Measurements from ENCODE around the gene SUFU.
A peak's percentile ranks its signal among the peaks of the same experiment; 100 is the strongest.

Gene SUFU

DNA sequence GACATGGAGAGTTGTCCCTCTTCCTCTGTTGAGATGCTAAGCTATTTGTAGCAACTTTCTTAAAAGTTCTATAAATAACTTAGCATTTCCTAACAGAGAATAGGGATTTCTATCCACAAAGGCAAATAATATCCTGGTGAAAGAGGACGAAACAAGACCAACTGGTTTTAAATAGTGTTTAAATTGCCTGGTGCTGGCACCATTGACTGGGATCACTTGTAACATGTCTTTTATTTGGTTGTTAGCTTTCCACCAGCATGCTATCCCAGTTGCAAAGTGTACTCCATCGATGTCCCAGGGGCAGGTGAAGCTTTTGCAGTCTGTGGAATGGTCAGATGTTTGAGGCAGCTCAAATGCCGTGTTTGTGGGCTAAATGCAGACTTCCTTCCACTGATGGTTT is 3.7 kb downstream of the SUFU start:
- DNase-seq (ENCODE audit: insufficient read length, low spot score), result no peak
- TF ChIP-seq SPI1 (IDR thresholded peaks at IDR 0.05; ENCODE audit: low read depth, low read length) (no peak), POLR2A (IDR thresholded peaks at IDR 0.05; ENCODE audit: low read depth, low read length) (no peak), POLR2AphosphoS5 (IDR thresholded peaks at IDR 0.05; ENCODE audit: low read depth, low read length) (no peak), PAX5 (IDR thresholded peaks at IDR 0.05; ENCODE audit: insufficient read depth, low read length, severe bottlenecking) (no peak), POU2F2 (IDR thresholded peaks at IDR 0.05; ENCODE audit: low read depth, low read length) (no peak), TAF1 (IDR thresholded peaks at IDR 0.05; ENCODE audit: low read depth, low read length) (no peak)
- no peak for FAIRE-seq

DNA sequence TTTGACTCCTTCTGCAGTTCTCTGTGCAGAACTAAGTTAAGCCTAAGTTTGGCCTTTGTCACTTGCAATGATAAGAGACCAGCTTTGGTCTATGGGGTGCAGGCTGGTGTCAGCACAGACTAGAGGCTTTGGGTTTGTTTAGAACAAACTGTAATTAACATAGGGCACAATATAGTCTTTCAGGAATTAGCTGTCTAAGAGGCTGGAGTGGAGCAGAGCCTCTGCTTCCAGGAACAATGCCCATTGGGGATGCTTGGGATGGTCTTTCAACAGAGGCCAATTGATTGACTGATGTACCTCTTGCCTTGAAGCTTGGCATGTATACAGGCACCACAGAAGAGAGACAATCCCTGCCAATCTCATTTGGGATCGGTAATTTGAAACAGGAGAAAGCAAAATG is 4.7 kb downstream of the SUFU start:
- DNase-seq (ENCODE audit: insufficient read length, low spot score), result no peak
- no peak for TF ChIP-seq POLR2AphosphoS5 (IDR thresholded peaks at IDR 0.05; ENCODE audit: low read depth, low read length)
- no peak for TF ChIP-seq TAF1 (IDR thresholded peaks at IDR 0.05; ENCODE audit: low read depth, low read length)
- TF ChIP-seq POLR2A (IDR thresholded peaks at IDR 0.05; ENCODE audit: low read depth, low read length), result no peak
- TF ChIP-seq POU2F2 (IDR thresholded peaks at IDR 0.05; ENCODE audit: low read depth, low read length), result no peak
- TF ChIP-seq PAX5 (IDR thresholded peaks at IDR 0.05; ENCODE audit: insufficient read depth, low read length, severe bottlenecking), result no peak
- no peak for TF ChIP-seq SPI1 (IDR thresholded peaks at IDR 0.05; ENCODE audit: low read depth, low read length)
- no peak for FAIRE-seq

- no peak for TF ChIP-seq POU2F2 (IDR thresholded peaks at IDR 0.05; ENCODE audit: low read depth, low read length)
- TF ChIP-seq TAF1 (IDR thresholded peaks at IDR 0.05; ENCODE audit: low read depth, low read length), result no peak
- no peak for TF ChIP-seq SPI1 (IDR thresholded peaks at IDR 0.05; ENCODE audit: low read depth, low read length)
- no peak for TF ChIP-seq POLR2AphosphoS5 (IDR thresholded peaks at IDR 0.05; ENCODE audit: low read depth, low read length)
- no peak for TF ChIP-seq PAX5 (IDR thresholded peaks at IDR 0.05; ENCODE audit: insufficient read depth, low read length, severe bottlenecking)
- TF ChIP-seq POLR2A (IDR thresholded peaks at IDR 0.05; ENCODE audit: low read depth, low read length), result no peak
- FAIRE-seq (no peak), DNase-seq (ENCODE audit: insufficient read length, low spot score) (no peak)
Measured at GRCh38 chr10:102509387-102509786, 5.6 kb downstream of the SUFU start.

DNA sequence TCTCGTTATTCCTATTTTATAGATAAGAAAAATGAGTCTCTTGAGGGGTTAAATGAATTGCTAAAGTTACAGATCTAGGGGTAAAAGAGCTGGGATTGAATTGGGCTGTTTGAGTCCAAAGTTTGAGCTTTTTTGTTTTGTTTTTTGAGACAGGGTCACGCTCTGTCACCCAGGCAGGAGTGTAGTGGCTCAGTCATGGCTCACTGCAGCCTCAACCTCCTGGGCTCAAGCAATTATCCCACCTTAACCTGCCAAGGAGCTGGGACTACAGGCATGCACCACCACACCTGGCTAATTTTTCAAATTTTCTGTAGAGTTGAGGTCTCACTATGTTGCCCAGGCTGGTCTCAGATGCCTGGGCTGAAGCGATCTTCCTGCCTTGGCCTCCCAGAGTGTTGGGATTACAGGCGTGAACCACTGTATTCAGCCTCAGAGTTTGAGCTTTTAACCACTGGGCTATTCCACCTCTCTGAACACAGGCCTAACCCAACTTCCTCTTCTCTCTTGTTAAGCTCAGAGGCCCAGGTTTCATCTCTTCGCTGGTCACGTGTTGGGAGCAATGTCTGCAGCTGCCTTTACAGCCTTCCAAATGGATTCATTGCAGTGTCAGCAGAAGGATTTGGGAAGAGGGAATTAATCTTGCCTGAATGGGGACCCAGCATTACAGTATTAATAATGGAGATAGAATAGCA is 8.0 kb downstream of the SUFU start:
- TF ChIP-seq SPI1 (IDR thresholded peaks at IDR 0.05; ENCODE audit: low read depth, low read length) (peak; percentile 77), TAF1 (IDR thresholded peaks at IDR 0.05; ENCODE audit: low read depth, low read length) (no peak), POLR2AphosphoS5 (IDR thresholded peaks at IDR 0.05; ENCODE audit: low read depth, low read length) (no peak), POU2F2 (IDR thresholded peaks at IDR 0.05; ENCODE audit: low read depth, low read length) (no peak), POLR2A (IDR thresholded peaks at IDR 0.05; ENCODE audit: low read depth, low read length) (no peak), PAX5 (IDR thresholded peaks at IDR 0.05; ENCODE audit: insufficient read depth, low read length, severe bottlenecking) (no peak)
- peak; percentile 46 for DNase-seq (ENCODE audit: insufficient read length, low spot score)
- peak; percentile 87 for FAIRE-seq

DNA sequence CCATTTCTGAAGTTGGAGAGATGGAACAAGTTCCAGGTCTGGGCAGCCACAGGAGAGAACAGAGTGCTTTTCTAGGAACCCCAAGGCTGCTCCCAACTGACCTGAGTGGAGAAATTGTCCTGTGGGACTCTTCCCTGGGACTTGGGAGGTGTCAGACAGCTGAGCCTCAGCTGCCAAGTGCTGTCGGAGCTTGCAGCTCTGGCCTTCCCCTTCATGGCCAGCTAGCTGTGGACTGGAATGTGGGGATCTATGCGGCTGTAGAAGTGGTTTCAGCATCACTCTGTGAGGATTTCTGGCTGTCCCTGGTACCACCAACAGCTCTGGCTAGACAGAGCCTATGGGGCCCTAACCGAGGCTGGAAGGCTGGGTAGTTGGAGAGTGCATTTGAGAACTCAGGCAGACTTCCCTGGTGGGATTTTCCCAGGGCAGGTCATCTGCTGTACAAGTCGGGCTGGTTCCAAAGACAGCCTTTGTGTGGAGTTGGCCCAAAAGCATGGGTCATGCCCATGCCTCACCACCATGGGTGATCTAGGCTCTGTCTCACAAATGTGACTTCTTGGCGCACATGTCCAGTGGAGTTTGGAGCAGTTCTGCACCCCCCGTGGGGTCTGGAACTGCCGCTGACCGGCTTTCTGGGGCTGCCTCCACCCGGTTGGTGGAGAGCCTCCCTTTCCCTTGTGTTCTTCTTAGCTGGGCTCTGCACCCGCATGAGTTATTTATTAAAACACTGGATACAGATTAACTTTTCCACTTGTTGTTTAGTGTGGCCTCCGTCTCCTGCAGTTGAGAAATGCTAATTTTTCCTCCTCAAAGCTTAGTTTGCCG is 10.9 kb downstream of the SUFU start:
- no peak for DNase-seq (ENCODE audit: insufficient read length, low spot score)
- TF ChIP-seq PAX5 (IDR thresholded peaks at IDR 0.05; ENCODE audit: insufficient read depth, low read length, severe bottlenecking) (no peak), POLR2A (IDR thresholded peaks at IDR 0.05; ENCODE audit: low read depth, low read length) (no peak), SPI1 (IDR thresholded peaks at IDR 0.05; ENCODE audit: low read depth, low read length) (no peak), POU2F2 (IDR thresholded peaks at IDR 0.05; ENCODE audit: low read depth, low read length) (no peak), TAF1 (IDR thresholded peaks at IDR 0.05; ENCODE audit: low read depth, low read length) (no peak)
- FAIRE-seq, result no peak

DNA sequence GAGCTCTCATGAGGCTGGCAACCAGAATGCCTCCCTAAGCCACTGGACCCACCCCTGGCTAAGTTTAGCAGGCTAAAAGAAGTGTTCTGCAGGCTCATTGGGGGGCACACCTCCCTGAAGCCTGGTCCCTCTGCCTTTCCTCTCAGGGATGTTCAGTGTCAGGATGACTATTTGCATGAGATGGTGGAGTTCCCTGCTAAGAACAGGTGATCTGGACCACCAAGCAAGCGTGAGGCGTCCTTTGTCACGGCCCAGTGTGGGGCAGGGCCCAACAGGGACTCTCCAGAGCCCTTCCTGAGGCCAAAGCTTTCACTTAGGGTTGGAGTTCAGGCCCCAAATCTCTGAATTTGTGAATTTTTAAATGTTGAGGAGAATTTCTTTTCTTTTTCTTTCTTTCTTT is 12.0 kb downstream of the SUFU start:
- DNase-seq (ENCODE audit: insufficient read length, low spot score) (no peak), FAIRE-seq (no peak)
- no peak for TF ChIP-seq POLR2A (IDR thresholded peaks at IDR 0.05; ENCODE audit: low read depth, low read length)
- TF ChIP-seq POU2F2 (IDR thresholded peaks at IDR 0.05; ENCODE audit: low read depth, low read length), result no peak
- TF ChIP-seq TAF1 (IDR thresholded peaks at IDR 0.05; ENCODE audit: low read depth, low read length), result no peak
- no peak for TF ChIP-seq POLR2AphosphoS5 (IDR thresholded peaks at IDR 0.05; ENCODE audit: low read depth, low read length)
- no peak for TF ChIP-seq SPI1 (IDR thresholded peaks at IDR 0.05; ENCODE audit: low read depth, low read length)
- no peak for TF ChIP-seq PAX5 (IDR thresholded peaks at IDR 0.05; ENCODE audit: insufficient read depth, low read length, severe bottlenecking)

DNA sequence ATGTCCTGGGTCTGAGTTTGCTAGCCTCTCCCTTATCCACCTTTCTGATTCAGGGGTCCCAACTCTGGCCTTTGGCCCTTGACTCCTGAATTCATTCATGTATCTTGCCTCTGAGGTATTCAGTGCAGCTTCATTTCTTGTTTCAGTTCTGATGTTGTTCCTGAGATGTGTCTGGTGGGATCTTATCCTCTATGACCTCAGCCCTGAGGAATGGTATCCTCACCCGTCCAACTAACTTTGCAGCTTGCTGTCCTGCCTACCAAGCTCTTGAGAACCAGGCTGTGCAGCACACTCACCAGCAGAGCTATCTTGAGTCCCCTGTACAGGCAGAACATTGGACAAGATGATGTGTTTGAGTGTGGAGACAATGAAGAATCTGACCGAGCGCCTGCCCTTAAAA is 13.8 kb downstream of the SUFU start:
- FAIRE-seq, result no peak

DNA sequence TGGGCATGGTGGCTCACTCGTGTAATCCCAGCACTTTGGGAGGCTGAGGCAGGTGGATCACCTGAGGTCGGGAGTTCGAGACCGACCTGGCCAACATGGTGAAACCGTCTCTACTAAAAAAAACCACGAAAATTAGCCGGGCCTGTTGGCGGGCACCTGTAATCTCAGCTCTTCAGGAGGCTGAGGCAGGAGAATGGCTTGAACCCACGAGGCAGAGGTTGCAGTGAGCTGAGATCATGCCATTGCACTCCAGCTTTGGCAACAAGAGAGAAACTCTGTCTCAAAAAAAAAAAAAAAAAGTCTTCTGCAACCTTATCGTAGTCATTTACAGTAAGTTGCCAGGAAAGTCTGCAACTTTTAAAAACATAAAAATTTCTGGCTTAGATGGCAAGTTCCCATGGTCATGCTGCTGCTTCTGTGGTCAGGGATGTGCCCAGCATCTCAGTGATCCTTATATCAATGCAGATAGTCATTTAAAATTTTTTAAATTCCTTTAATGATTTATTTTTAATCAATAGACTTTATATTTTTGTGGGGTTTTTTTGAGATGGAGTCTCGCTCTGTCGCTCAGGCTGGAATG is 15.6 kb downstream of the SUFU start:
- DNase-seq (ENCODE audit: insufficient read length, low spot score), result no peak
- no peak for FAIRE-seq

More for the DNA sequence above, 13.8 kb downstream of the SUFU start:
- TF ChIP-seq POLR2AphosphoS5 (IDR thresholded peaks at IDR 0.05; ENCODE audit: low read depth, low read length) (no peak), PAX5 (IDR thresholded peaks at IDR 0.05; ENCODE audit: insufficient read depth, low read length, severe bottlenecking) (no peak), TAF1 (IDR thresholded peaks at IDR 0.05; ENCODE audit: low read depth, low read length) (no peak), SPI1 (IDR thresholded peaks at IDR 0.05; ENCODE audit: low read depth, low read length) (no peak), POU2F2 (IDR thresholded peaks at IDR 0.05; ENCODE audit: low read depth, low read length) (no peak), POLR2A (IDR thresholded peaks at IDR 0.05; ENCODE audit: low read depth, low read length) (no peak)
- no peak for DNase-seq (ENCODE audit: insufficient read length, low spot score)

GRCh38 chr10:102522874-102523249 is 19.1 kb downstream of the SUFU start:
- DNase-seq (ENCODE audit: insufficient read length, low spot score) (no peak), FAIRE-seq (no peak)
- no peak for TF ChIP-seq POLR2AphosphoS5 (IDR thresholded peaks at IDR 0.05; ENCODE audit: low read depth, low read length)
- TF ChIP-seq PAX5 (IDR thresholded peaks at IDR 0.05; ENCODE audit: insufficient read depth, low read length, severe bottlenecking), result no peak
- no peak for TF ChIP-seq POU2F2 (IDR thresholded peaks at IDR 0.05; ENCODE audit: low read depth, low read length)

More for the DNA sequence above, 15.6 kb downstream of the SUFU start:
- TF ChIP-seq POU2F2 (IDR thresholded peaks at IDR 0.05; ENCODE audit: low read depth, low read length) (no peak), TAF1 (IDR thresholded peaks at IDR 0.05; ENCODE audit: low read depth, low read length) (no peak), POLR2A (IDR thresholded peaks at IDR 0.05; ENCODE audit: low read depth, low read length) (no peak), POLR2AphosphoS5 (IDR thresholded peaks at IDR 0.05; ENCODE audit: low read depth, low read length) (no peak), SPI1 (IDR thresholded peaks at IDR 0.05; ENCODE audit: low read depth, low read length) (no peak), PAX5 (IDR thresholded peaks at IDR 0.05; ENCODE audit: insufficient read depth, low read length, severe bottlenecking) (no peak)

Data from GM12891 (cell line).